NCI-H2029 (cell line): Measurements from ENCODE around the gene DUSP14.
A peak's percentile ranks its signal among the peaks of the same experiment; 100 is the strongest.
"Not testable (repeated sequence)": the region's sequence is repeated elsewhere in the genome, so short reads cannot be mapped to it uniquely, and the experiment has no call there.

ENCODE experiments used
- DNase-seq: peaks from one replicate; lab custom pipeline; 2025; lab: John Stamatoyannopoulos, UW

The DUSP14 gene, protein sequence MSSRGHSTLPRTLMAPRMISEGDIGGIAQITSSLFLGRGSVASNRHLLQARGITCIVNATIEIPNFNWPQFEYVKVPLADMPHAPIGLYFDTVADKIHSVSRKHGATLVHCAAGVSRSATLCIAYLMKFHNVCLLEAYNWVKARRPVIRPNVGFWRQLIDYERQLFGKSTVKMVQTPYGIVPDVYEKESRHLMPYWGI

GRCh38 chr17:37489197-37490001, at the start of gene DUSP14:
Gene DUSP14 (plus strand): TSS chr17:37489891. CDS start chr17:37512273, 22,382 bp downstream.
- peak; percentile 55 for DNase-seq

- DNase-seq = no peak
These were observed 49.3 kb upstream of the DUSP14 start for GRCh38 chr17:37440424-37440823.

- not testable (repeated sequence) for DNase-seq
These were observed 48.2 kb upstream of the DUSP14 start for GRCh38 chr17:37441369-37442014.

DNA sequence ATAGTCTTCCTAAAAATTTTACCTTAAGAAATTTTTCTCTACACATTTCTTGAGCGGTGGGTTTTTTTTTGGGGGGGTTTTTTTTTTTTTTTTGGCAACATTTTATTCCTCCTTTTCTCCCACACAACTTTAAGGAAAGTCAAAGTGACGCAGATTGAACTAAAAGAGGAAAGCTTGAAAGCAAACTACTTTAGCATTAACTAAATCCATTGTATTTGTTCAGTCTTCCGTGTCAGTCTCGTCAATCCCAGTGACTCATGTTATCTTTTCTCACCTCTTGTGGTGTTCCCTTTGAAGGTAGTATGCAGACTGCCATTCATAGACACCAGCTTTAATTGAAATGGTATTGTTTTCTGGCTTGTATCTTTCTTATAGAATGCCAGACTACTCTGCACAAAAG, 43.7 kb upstream of the DUSP14 start:
- DNase-seq = no peak

GRCh38 chr17:37447641-37448040, 42.0 kb upstream of the DUSP14 start:
- DNase-seq = no peak

DNA sequence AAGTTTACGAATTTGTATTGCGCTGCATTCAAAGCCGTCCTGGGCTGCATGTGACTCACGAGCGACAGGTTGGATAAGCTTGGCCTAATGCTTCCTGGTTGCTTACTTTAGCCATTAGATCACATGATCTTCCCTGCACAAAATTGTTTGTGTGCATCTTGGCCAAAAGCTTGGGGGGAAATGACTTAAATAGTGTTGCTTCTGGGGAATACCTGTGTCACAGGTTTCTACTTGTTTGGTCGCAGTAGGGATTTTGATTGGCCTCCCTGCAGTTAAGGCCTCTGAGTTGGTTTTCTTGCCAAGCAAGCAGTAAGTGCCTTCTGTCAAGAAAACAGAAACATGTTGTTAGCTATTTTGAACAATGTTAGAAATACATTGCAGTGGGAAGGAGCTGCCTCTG, 39.6 kb upstream of the DUSP14 start:
- no peak for DNase-seq

- not testable (repeated sequence) for DNase-seq
These were observed 31.9 kb upstream of the DUSP14 start for GRCh38 chr17:37457801-37458200.

DNA sequence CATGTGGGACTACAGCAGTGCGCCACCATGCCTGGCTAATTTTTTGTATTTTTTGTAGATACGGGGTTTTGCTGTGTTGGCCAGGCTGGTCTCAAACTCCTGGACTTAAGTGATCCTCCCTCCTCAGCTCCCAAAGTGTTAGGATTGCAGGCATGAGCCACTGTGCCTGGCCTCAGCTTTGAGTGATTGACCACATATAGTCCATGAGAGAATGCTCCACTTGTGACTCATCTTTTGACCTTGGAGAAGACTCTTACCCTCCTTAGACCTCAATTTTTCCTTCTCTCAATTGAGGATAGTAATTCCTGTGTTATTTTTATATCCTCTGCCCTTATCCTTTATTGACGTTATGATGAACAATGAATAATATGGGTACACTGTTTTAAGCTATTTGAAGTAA, 30.9 kb upstream of the DUSP14 start:
- DNase-seq = no peak

DNA sequence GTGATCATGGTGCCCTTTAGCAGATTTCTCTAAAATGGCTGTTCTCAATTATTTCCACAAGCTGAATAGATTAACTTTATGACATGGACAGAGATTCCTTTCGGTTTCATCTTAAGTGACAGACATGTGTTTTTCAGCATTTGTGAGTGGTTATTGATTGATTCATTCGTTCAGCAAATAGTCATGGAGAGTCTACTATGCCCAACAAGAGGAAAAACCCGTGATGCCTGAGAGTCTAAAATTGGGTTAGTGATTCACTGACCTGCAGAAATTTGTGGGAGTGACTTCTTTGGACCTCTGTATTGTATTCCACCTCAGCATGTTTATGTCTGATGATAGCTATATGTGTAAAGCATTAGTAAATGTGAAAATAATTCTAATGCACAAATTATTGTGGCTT, 28.0 kb upstream of the DUSP14 start:
- no peak for DNase-seq

DNA sequence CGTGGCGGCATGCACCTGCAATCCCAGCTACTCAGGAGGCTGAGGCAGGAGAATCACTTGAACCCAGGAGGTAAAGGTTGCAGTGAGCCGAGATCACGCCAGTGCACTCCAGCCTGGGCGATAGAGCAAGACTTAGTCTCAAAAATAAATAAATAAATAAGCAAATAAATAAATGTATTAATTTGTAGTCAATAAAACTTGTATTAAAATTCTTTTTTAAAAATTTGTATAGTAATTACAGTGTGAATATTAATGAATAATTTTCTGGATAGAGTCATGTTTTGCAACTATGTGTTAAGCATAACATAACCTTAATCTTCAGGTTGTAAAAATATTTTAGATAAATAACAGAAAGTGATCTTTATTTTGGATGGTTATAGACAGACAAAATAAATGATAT, 27.2 kb upstream of the DUSP14 start:
- DNase-seq = no peak

GRCh38 chr17:37463039-37463438, 26.7 kb upstream of the DUSP14 start:
- no peak for DNase-seq

GRCh38 chr17:37465069-37465616, 24.5 kb upstream of the DUSP14 start:
- DNase-seq = no peak

- DNase-seq = no peak
These were observed 23.2 kb upstream of the DUSP14 start for GRCh38 chr17:37466471-37466870.

- no peak for DNase-seq
These were observed 19.5 kb upstream of the DUSP14 start for GRCh38 chr17:37470181-37470580.

DNA sequence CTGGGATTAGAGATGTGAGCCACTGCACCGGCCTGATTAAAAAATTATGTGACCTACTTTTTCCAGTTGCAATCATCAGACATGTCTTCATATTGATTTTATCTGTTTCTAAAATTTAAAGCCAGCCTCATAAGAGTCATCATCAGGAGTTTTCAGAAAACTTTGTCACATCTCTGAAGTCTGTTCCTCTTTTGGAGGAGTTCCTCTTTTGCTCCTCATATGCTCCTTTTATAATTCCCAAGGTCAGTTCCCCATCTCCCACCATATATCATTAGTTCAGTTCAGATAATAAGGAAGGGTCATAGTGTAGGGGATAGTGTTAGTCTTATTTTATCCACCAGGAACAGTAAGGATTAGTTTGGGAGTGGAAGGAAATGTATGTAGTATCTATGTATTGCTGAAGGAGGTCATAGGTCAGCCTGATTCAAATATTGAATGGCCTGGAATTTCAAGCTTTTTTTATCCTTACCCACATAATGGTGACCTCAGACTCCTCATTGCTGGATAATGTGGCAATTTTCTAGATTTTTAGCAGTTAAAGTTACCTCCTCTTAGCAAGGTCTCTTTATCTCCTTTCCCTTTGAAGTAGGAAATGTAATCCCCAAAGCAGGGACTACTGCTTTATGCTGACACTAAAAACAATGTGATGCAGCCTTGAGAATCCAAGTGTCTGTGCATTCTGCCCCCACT, 13.8 kb upstream of the DUSP14 start:
- no peak for DNase-seq

DNA sequence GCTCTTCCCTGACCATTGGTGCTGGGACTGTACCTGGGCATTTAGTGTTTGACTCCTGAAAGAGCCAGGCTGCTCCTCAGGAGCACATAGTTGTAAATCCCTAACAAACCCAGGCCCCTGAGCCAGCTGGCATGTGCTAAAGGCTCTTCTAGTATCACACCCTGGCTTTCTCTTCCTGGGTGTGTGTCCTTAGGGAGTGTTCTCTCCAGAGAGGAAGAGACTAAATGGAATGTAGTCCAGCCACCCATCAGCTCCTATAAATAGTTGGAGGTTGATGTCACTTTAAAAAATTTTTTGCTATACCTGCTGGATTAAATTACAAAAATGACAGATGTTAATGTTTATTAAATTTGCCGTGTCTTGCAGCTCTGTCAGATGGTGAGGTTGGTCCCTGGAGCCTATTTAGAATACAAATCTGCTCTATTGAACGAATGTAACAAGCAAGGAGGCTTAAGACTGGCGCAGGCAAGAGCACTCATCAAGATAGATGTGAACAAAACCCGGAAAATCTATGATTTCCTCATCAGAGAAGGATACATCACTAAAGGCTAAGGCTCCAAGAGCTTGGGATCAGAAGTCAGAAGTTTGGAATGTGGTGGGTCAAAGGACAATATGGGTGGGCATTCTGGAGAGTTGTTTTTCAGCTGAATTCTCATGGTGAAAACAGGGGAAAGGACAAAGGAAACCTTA, 13.1 kb upstream of the DUSP14 start:
- DNase-seq = no peak

DNA sequence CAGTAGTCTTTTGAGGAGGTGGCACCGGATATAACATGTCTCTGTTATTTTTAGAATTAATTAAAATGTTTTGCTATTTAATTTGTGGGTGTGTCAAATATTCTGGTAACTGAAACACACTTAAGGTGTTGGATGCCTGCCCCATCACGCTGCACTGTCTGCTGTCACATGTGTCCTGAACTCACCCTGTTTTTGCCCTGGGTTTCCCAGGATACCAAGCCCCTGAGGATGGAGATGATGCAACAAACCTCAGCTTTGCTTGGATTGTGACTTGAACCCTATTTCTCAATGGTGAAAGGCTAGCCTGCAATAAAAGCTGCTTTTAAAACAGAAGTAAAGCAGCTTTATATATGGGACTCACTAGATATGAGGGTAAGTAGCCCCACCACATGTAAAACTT, 11.5 kb upstream of the DUSP14 start:
- DNase-seq = no peak

DNA sequence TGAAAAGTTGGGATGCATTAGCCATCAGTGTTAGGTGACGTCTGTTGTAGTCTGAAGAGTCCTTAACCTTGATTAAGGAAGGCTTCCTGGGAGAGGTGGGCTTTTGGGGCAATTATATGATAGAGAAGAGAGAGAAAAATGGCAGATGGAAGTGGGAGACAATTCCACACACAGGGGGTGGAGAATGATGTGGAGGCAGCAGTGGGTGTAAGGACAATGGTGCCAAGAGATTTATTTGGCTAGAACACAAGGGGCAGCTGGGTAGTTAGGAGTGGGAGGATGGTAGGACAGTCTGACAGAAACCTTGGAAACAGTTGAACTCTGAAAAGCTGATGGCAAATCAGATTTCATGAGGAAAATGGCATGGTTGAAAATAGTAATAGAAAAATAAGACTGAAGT, 10.7 kb upstream of the DUSP14 start:
- DNase-seq = no peak

DNA sequence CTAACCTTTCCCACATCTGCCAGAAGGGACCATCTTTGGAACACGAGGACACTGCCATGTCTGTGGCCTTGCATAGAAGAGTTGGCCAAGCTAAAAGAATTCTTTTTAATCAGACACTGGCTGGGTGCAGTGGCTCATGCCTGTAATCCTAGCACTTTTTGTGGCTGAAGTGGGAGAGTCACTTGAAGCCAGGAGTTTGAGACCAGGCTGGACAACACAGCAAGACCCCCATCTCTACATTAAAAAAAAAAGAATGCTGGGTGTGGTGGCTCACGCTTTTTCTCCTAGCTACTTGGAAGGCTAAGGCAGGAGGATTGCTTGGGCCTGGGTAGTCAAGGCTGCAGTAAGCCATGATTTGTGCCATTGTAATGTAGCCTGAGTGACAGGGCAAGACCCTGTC, 9.3 kb upstream of the DUSP14 start:
- DNase-seq = no peak

DNA sequence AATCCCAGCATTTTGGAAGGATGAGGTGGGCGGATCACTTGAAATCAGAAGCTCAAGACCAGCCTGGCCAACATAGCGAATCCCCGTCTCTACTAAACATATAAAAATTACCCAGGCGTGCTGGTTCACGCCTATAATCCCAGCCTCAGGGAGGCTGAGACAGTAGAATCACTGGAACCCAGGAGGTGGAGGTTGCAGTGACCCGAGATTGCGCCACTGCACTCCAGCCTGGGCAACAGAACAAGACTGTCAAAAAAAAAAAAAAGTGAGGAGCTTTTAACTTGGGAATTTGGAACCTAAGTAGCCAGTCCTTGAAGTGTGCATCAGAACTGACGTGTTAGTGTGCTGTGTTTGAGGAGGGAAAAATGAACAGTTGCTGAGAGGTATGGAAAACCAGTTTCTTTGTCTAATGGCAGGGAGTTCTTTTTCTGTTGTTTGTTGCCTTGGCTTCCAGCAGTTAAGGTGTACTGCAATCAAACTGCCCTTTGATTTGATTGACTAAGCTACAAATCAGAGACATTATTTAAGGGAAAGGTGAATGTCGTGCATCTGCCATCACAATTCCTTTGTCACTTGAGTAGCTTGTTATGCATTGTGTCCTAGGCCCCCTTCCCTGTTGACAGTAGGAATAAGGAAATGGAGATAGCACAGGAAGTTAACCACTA, 8.6 kb upstream of the DUSP14 start:
- DNase-seq = no peak
